Pulmonary artery endothelial cell (primary cell): ENCODE results near the gene PROM1. TPM values are rescaled to one million over a fixed set of nuclear protein-coding genes. Genes with fewer than 3 reads are reported as not detected.

Experiments used
- DNase-seq: peaks from one replicate; pipeline ENCODE4 v3.0.0-alpha.2; 2011; ENCODE audit warnings: low read depth, low spot score
- total RNA-seq: library from RNA; depleted of rRNA; stranded (reverse); fragments of >200 nt; gene quantifications from 2 replicates; pipeline ENCODE4 v1.2.3, GENCODE V29; 2014

Gene PROM1
- total RNA-seq, 1 donor from 2014 or later = not detected

GRCh38 chr4:16110661-16111290 is 27.0 kb upstream of the PROM1 start:
- no peak for DNase-seq

GRCh38 chr4:16110199-16110598 is 26.4 kb upstream of the PROM1 start:
- no peak for DNase-seq

GRCh38 chr4:16109256-16109655 is 25.4 kb upstream of the PROM1 start:
- DNase-seq = no peak

GRCh38 chr4:16106956-16107355 is 23.1 kb upstream of the PROM1 start:
- no peak for DNase-seq

GRCh38 chr4:16104520-16104919 is 20.7 kb upstream of the PROM1 start:
- DNase-seq = no peak

- DNase-seq = no peak
Observed at GRCh38 chr4:16102356-16102755, 18.5 kb upstream of the PROM1 start.

- DNase-seq = no peak
Observed at GRCh38 chr4:16100833-16101232, 17.0 kb upstream of the PROM1 start.

GRCh38 chr4:16092682-16093319 is 9.0 kb upstream of the PROM1 start:
- DNase-seq = no peak

- DNase-seq = no peak
Observed at GRCh38 chr4:16090096-16090705, 6.4 kb upstream of the PROM1 start.

GRCh38 chr4:16089156-16089555 is 5.3 kb upstream of the PROM1 start:
- DNase-seq = no peak

- no peak for DNase-seq
Observed at GRCh38 chr4:16088601-16089000, 4.8 kb upstream of the PROM1 start.

- no peak for DNase-seq
Observed at GRCh38 chr4:16085822-16086221, 2.0 kb upstream of the PROM1 start.

GRCh38 chr4:16082426-16083240 is 1.2 kb downstream of the PROM1 start:
- DNase-seq = no peak

- DNase-seq = no peak
Observed at GRCh38 chr4:16082041-16082425, 1.8 kb downstream of the PROM1 start.

- no peak for DNase-seq
Observed at GRCh38 chr4:16079046-16079445, 4.8 kb downstream of the PROM1 start.

GRCh38 chr4:16078195-16078760 is 5.5 kb downstream of the PROM1 start:
- no peak for DNase-seq

- no peak for DNase-seq
Observed at GRCh38 chr4:16077786-16078185, 6.0 kb downstream of the PROM1 start.

- no peak for DNase-seq
Observed at GRCh38 chr4:16075975-16076757, 7.7 kb downstream of the PROM1 start.

- no peak for DNase-seq
Observed at GRCh38 chr4:16075061-16075460, 8.8 kb downstream of the PROM1 start.

GRCh38 chr4:16072168-16072567 is 11.7 kb downstream of the PROM1 start:
- DNase-seq = no peak

GRCh38 chr4:16070203-16070602 is 13.6 kb downstream of the PROM1 start:
- no peak for DNase-seq
